Esophagus squamous epithelium (tissue), 4 donors: ENCODE results near the gene MOXD1.

Experiments used
- POLR2A ChIP-seq, 4 donors: fragments of 450-650 bp; IDR thresholded peaks; one replicate each; pipeline ENCODE4 v1.6.1; 2017; ENCODE audit warnings: antibody characterized with exemption in 4 of 4, mild to moderate bottlenecking in 4 of 4, moderate library complexity in 3 of 4
- TF ChIP-seq, protein P1 (sequence below), 6 experiments: fragments of 450-650 bp in 4 of 6; fragments of 200-600 bp in 2 of 6; sonication (generic) in 2 of 6; IDR thresholded peaks; one replicate each; pipeline ENCODE4 v1.5.1; 2016 to 2019; ENCODE audit warnings: antibody characterized with exemption in 6 of 6, mild to moderate bottlenecking in 4 of 6, moderate library complexity in 4 of 6

- TF ChIP-seq, protein P1, sequence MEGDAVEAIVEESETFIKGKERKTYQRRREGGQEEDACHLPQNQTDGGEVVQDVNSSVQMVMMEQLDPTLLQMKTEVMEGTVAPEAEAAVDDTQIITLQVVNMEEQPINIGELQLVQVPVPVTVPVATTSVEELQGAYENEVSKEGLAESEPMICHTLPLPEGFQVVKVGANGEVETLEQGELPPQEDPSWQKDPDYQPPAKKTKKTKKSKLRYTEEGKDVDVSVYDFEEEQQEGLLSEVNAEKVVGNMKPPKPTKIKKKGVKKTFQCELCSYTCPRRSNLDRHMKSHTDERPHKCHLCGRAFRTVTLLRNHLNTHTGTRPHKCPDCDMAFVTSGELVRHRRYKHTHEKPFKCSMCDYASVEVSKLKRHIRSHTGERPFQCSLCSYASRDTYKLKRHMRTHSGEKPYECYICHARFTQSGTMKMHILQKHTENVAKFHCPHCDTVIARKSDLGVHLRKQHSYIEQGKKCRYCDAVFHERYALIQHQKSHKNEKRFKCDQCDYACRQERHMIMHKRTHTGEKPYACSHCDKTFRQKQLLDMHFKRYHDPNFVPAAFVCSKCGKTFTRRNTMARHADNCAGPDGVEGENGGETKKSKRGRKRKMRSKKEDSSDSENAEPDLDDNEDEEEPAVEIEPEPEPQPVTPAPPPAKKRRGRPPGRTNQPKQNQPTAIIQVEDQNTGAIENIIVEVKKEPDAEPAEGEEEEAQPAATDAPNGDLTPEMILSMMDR (IDR thresholded peaks at IDR 0.05): no peak
- TF ChIP-seq POLR2A (IDR thresholded peaks at IDR 0.05): no peak
Measured at GRCh38 chr6:132320007-132320406, 81.3 kb downstream of the MOXD1 start.
